ENCODE measurements around the gene ZNF579. TPM values are rescaled to one million over a fixed set of nuclear protein-coding genes. Genes with fewer than 3 reads are reported as not detected.
A peak's percentile ranks its signal among the peaks of the same experiment; 100 is the strongest.
"Not testable (repeated sequence)": the region's sequence is repeated elsewhere in the genome, so short reads cannot be mapped to it uniquely, and the experiment has no call there.

ZNF579 gene
- polyA plus RNA-seq, 2 of the 4 experiments (the other 2 are of a cell fraction) = 6.5 to 16.2 TPM

DNA sequence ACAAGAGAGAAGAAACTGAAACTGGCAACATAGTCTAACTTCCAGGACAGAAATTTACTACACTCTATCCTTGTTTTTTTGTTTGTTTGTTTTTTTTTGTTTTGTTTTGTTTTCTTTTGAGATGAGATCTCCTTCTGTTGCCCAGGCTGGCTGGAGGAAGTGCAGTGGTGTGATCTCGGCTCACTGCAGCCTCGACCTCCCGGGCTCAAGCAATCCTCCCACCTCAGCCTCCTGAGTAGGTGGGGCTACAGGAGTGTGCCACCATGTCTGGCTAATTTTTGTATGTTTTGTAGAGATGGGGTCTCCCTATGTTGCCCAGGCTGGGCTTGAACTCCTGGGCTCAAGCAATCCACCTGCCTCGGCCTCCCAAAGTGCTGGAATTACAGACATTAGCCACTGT lies 1.6 kb upstream of the ZNF579 start:
- CTCF ChIA-PET = interaction anchor here (0.6 to 3.0 kb wide), 8 partner anchors 24 to 441 kb away, joined by 3 to 20 read pairs (median 6); partner anchors contain the start of gene ZNF865
- Histone ChIP-seq H3K4me2 (peak overlapping the region; percentile 85), H3K27ac (peak overlapping the region; percentile 99 to 100), H3K4me1 (peaks cover 39% of the 10 kb centered on the region)
- POLR2A ChIA-PET = interaction anchor here (1.1 to 2.7 kb wide), 6 partner anchors 17 to 62 kb away, joined by 4 to 22 read pairs (median 9); partner anchors contain the start of genes FIZ1, ZNF524 and ZNF865
- TF ChIP-seq, protein P1, sequence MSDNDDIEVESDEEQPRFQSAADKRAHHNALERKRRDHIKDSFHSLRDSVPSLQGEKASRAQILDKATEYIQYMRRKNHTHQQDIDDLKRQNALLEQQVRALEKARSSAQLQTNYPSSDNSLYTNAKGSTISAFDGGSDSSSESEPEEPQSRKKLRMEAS (IDR thresholded peaks at IDR 0.05) = 0 out of 2 replicates have a peak, but pooled peaks have one; percentile 1
- not testable (repeated sequence) for DNase-seq (ENCODE audit: low read depth in 1 of 2, low spot score in 1 of 2); H3K9me3 ChIP-seq; FAIRE-seq; ATAC-seq; H3K4me3 ChIP-seq
- WGBS (ENCODE audit: missing lambda C conversion rate) = 42% methylated on average over 4 of the region's 4 CpGs

DNA sequence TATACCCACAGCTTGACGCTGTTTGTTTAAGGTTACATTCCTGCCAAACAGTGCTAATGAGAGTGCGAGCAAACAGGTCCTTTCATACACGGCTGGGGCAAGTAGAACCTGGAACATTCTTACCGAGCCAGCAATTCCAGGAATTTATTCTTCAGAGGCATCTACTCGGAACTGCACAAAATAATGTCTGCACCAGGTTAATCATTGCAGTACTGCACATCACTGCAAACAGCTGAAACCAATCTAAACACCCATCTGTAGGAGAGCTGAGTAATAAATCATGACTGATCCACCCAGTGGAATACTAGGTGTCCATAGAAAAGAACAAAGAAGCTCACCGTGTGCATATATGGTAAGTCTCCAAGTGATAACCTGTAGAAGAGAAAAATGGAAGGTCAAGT lies 1.2 kb upstream of the ZNF579 start:
- H3K4me3 ChIP-seq = peak overlapping the region; percentile 96; the same call in 2 of the 3 replicates
- ChIA-PET CTCF (interaction anchor here (1.0 to 3.0 kb wide), 8 partner anchors 25 to 86 kb away, joined by 3 to 20 read pairs (median 6); partner anchors contain the start of gene ZNF865), POLR2A (interaction anchor here (1.1 to 2.7 kb wide), 6 partner anchors 18 to 62 kb away, joined by 4 to 22 read pairs (median 9); partner anchors contain the start of genes FIZ1, ZNF524 and ZNF865)
- FAIRE-seq = peak; percentile 98
- peaks cover 38% of the 10 kb centered on the region for H3K4me1 ChIP-seq
- H3K4me2 ChIP-seq = peak overlapping the region; percentile 85
- DNase-seq (ENCODE audit: low read depth in 1 of 2, low spot score in 1 of 2) = peak; percentile 67 to 88
- ATAC-seq = peak; percentile 42 to 69; a peak in 5 of 6 replicates
- 3% methylated on average over 6 of the region's 6 CpGs for WGBS (ENCODE audit: missing lambda C conversion rate)
- no peaks in the 10 kb centered on the region for H3K9me3 ChIP-seq
- H3K27ac ChIP-seq = peak overlapping the region; percentile 99 to 100
- TF ChIP-seq PBX3 (IDR thresholded peaks at IDR 0.05) (peak; percentile 73; the same call in 1 of the 2 replicates), POLR2AphosphoS2 (conservative IDR thresholded peaks at IDR 0.05; ENCODE audit: low read length) (no peak), RAD21 (conservative IDR thresholded peaks at IDR 0.05 in 1 of 2, IDR thresholded peaks at IDR 0.05 in 1 of 2) (no peak), HOXB5 (CRISPR knock-in tag; IDR thresholded peaks at IDR 0.05) (peak; percentile 29; the same call in 1 of the 2 replicates), GATA3 (IDR thresholded peaks at IDR 0.05; ENCODE audit: borderline replicate concordance) (peak; percentile 73; the same call in 1 of the 2 replicates)
- TF ChIP-seq, protein P1 (IDR thresholded peaks at IDR 0.05) = peak; percentile 41; the same call in 1 of the 2 replicates

- FAIRE-seq (peak; percentile 72), DNase-seq (ENCODE audit: low read depth in 1 of 2, low spot score in 1 of 2) (peak in 1 of 2 experiments; percentile 60), ATAC-seq (peak; percentile 27 to 38)
- ChIA-PET POLR2A (interaction anchor here (1.1 to 2.7 kb wide), 7 partner anchors 12 to 61 kb away, joined by 4 to 22 read pairs (median 5); partner anchors contain the start of genes FIZ1, ZNF524 and ZNF865), CTCF (interaction anchor here (1.0 to 3.0 kb wide), 9 partner anchors 11 to 77 kb away, joined by 3 to 20 read pairs (median 6); partner anchors contain the start of gene ZNF865)
- no peaks in the 10 kb centered on the region for H3K9me3 ChIP-seq
- H3K4me2 ChIP-seq = peak overlapping the region; percentile 85
- 14% methylated on average over 12 of the region's 12 CpGs for WGBS (ENCODE audit: missing lambda C conversion rate)
- peak overlapping the region; percentile 96 for H3K4me3 ChIP-seq
- TF ChIP-seq HDAC2 (IDR thresholded peaks at IDR 0.05) (peak; percentile 81; the same call in 1 of the 2 replicates), MYC (IDR thresholded peaks at IDR 0.05; ENCODE audit: borderline replicate concordance, low read length) (no peak), ZFP36 (IDR thresholded peaks at IDR 0.05; ENCODE audit: borderline replicate concordance, partially characterized antibody) (peak; percentile 90), KDM1A (IDR thresholded peaks at IDR 0.05; ENCODE audit: low read depth) (peak; percentile 65; the same call in 1 of the 2 replicates), REST (IDR thresholded peaks at IDR 0.05) (peak; percentile 98), NR3C1 (IDR thresholded peaks at IDR 0.05) (no peak), EHMT2 (IDR thresholded peaks at IDR 0.05; ENCODE audit: low read depth) (0 out of 2 replicates have a peak, but pooled peaks have one; percentile 31), CEBPB (IDR thresholded peaks at IDR 0.05) (no peak), JUN (IDR thresholded peaks at IDR 0.05) (0 out of 5 replicates have a peak, but pooled peaks of 1 of the 2 experiments have one; percentile 3), CHD4 (IDR thresholded peaks at IDR 0.05; ENCODE audit: borderline replicate concordance) (0 out of 2 replicates have a peak, but pooled peaks have one; percentile 93)
- TF ChIP-seq, protein P2, sequence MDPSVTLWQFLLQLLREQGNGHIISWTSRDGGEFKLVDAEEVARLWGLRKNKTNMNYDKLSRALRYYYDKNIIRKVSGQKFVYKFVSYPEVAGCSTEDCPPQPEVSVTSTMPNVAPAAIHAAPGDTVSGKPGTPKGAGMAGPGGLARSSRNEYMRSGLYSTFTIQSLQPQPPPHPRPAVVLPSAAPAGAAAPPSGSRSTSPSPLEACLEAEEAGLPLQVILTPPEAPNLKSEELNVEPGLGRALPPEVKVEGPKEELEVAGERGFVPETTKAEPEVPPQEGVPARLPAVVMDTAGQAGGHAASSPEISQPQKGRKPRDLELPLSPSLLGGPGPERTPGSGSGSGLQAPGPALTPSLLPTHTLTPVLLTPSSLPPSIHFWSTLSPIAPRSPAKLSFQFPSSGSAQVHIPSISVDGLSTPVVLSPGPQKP (IDR thresholded peaks at IDR 0.05; ENCODE audit: low read depth, low read length) = no peak
- peak overlapping the region; percentile 99 to 100 for H3K27ac ChIP-seq
- peaks cover 32% of the 10 kb centered on the region for H3K4me1 ChIP-seq
Measured at GRCh38 chr19:55581145-55581822, 636 bp upstream of the ZNF579 start.

All from A549 (cell line).